ENCODE results near the gene DENND1A. TPM values are rescaled to one million over a fixed set of nuclear protein-coding genes. Genes with fewer than 3 reads are reported as not detected.

DENND1A gene
- total RNA-seq, 1 experiment from 2014 or later = 19.7 TPM

DNA sequence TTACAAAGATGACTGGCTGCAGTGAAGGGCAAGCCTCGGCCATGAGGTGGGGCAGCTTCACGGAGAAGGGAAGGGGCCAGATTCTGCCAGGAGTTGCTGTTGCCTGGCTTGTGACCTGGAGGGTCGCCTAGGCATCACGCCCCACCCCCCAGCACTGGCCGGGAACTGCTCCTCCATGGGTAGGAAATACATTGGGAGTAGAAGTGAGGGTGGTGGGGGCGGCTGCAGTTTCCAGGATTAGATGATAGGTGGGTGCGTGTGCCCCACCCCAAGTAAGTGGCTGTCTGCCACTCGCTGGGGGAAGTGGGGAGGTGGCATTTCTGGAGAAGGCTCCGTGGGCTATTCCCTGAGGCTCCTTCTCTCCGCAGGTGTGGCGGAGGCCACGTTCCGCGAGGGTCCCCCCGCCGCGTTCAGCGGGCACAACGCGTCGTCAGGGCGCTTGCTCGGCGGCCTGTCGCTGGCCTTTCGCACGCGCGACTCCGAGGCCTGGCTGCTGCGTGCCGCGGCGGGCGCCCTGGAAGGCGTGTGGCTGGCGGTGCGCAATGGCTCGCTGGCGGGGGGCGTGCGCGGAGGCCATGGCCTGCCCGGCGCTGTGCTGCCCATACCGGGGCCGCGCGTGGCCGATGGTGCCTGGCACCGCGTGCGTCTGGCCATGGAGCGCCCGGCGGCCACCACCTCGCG is 557.0 kb downstream of the DENND1A start:
- Histone ChIP-seq H3K27ac (ENCODE audit: low read length) (no peak overlapping the region), H3K4me1 (ENCODE audit: control insufficient read depth, insufficient read depth, low read length) (no peaks in the 10 kb centered on the region; the same call in 1 of the 2 replicates), H3K4me3 (ENCODE audit: low read depth in 2 of 2, low read length in 2 of 2) (no peak overlapping the region), H3K9me3 (ENCODE audit: control insufficient read depth, insufficient read depth, low read depth, low read length) (no peaks in the 10 kb centered on the region), H3K36me3 (ENCODE audit: control insufficient read depth, insufficient read depth, low read length) (no peaks in the 10 kb centered on the region), H3K27me3 (ENCODE audit: control insufficient read depth, insufficient read depth, low read length) (no peaks in the 10 kb centered on the region)
- no peak for TF ChIP-seq POLR2AphosphoS5 (IDR thresholded peaks at IDR 0.05; ENCODE audit: low read depth, low read length)
- no peak for TF ChIP-seq SIN3A (IDR thresholded peaks at IDR 0.05; ENCODE audit: borderline replicate concordance, insufficient read depth, low read depth, low read length)
- TF ChIP-seq, protein P1, sequence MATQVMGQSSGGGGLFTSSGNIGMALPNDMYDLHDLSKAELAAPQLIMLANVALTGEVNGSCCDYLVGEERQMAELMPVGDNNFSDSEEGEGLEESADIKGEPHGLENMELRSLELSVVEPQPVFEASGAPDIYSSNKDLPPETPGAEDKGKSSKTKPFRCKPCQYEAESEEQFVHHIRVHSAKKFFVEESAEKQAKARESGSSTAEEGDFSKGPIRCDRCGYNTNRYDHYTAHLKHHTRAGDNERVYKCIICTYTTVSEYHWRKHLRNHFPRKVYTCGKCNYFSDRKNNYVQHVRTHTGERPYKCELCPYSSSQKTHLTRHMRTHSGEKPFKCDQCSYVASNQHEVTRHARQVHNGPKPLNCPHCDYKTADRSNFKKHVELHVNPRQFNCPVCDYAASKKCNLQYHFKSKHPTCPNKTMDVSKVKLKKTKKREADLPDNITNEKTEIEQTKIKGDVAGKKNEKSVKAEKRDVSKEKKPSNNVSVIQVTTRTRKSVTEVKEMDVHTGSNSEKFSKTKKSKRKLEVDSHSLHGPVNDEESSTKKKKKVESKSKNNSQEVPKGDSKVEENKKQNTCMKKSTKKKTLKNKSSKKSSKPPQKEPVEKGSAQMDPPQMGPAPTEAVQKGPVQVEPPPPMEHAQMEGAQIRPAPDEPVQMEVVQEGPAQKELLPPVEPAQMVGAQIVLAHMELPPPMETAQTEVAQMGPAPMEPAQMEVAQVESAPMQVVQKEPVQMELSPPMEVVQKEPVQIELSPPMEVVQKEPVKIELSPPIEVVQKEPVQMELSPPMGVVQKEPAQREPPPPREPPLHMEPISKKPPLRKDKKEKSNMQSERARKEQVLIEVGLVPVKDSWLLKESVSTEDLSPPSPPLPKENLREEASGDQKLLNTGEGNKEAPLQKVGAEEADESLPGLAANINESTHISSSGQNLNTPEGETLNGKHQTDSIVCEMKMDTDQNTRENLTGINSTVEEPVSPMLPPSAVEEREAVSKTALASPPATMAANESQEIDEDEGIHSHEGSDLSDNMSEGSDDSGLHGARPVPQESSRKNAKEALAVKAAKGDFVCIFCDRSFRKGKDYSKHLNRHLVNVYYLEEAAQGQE (IDR thresholded peaks at IDR 0.05; ENCODE audit: insufficient read depth in 1 of 2, low read depth in 2 of 2, low read length in 1 of 2) = no peak
- TF ChIP-seq TCF7L2 (IDR thresholded peaks at IDR 0.05; ENCODE audit: low read depth, low read length) = no peak
- TF ChIP-seq, protein P2, sequence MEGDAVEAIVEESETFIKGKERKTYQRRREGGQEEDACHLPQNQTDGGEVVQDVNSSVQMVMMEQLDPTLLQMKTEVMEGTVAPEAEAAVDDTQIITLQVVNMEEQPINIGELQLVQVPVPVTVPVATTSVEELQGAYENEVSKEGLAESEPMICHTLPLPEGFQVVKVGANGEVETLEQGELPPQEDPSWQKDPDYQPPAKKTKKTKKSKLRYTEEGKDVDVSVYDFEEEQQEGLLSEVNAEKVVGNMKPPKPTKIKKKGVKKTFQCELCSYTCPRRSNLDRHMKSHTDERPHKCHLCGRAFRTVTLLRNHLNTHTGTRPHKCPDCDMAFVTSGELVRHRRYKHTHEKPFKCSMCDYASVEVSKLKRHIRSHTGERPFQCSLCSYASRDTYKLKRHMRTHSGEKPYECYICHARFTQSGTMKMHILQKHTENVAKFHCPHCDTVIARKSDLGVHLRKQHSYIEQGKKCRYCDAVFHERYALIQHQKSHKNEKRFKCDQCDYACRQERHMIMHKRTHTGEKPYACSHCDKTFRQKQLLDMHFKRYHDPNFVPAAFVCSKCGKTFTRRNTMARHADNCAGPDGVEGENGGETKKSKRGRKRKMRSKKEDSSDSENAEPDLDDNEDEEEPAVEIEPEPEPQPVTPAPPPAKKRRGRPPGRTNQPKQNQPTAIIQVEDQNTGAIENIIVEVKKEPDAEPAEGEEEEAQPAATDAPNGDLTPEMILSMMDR (IDR thresholded peaks at IDR 0.05) = no peak
- intact Hi-C loops (cut with micrococcal nuclease; ENCODE audit: unreplicated experiment) (no loop called here), in situ Hi-C loops (cut with HindIII; ENCODE audit: low pct_unique_long_range_greater_than_20kb, low sequenced_read_pairs) (no loop called here)
- DNase-seq (ENCODE audit: low read depth, low spot score) = no peak
- BruUV-seq (replicated peaks) = no TSS peak
- ATAC-seq = no peak
- ChIA-PET CTCF (no interaction called here), POLR2A (no interaction called here)

DNA sequence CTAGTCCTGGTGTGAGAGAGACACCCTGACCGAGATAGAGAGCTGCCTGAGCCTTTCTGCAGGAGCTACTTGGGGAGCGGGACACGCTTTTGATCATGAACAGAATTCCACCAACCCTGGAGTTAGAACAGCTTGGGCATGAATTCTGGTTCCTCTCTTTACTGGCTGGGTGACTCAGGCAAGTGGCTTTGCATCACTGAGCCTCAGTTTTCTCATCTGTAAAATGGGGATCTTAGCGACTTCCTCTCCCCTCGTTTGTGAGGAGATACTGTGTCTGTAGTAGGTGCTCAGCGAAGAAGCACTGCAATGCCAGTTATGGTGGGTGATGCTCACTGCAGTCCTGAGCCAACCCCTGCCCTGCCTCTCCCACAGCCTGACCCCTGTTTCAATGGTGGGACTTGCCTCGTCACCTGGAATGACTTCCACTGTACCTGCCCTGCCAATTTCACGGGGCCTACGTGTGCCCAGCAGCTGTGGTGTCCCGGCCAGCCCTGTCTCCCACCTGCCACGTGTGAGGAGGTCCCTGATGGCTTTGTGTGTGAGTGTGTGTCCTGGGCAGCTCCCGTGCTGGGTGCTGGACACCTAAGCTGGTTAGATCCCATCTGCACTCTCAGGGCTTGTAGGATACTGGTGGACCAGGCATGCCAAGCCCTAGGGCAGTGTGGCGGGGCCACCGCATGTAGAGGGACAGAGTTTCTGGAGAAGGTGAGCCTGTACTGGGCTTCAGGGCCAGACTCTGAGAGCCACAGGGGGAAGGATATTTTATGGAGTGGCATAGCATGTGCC is 557.9 kb downstream of the DENND1A start:
- H3K4me1 ChIP-seq (ENCODE audit: control insufficient read depth, insufficient read depth, low read length) = no peaks in the 10 kb centered on the region
- CTCF ChIA-PET = interaction anchor here (0.5 kb wide), 1 partner anchor 429 kb away, joined by 4 read pairs; no protein-coding TSS in a partner anchor
- ATAC-seq (no peak), DNase-seq (ENCODE audit: low read depth, low spot score) (no peak)
- in situ Hi-C loops (cut with HindIII; ENCODE audit: low pct_unique_long_range_greater_than_20kb, low sequenced_read_pairs) (no loop called here), intact Hi-C loops (cut with micrococcal nuclease; ENCODE audit: unreplicated experiment) (no loop called here)
- POLR2A ChIA-PET = no interaction called here
- BruUV-seq (replicated peaks) = no TSS peak
- TF ChIP-seq SIN3A (IDR thresholded peaks at IDR 0.05; ENCODE audit: borderline replicate concordance, insufficient read depth, low read depth, low read length) (no peak), TCF7L2 (IDR thresholded peaks at IDR 0.05; ENCODE audit: low read depth, low read length) (no peak), POLR2AphosphoS5 (IDR thresholded peaks at IDR 0.05; ENCODE audit: low read depth, low read length) (no peak)
- TF ChIP-seq, protein P1 (IDR thresholded peaks at IDR 0.05; ENCODE audit: insufficient read depth in 1 of 2, low read depth in 2 of 2, low read length in 1 of 2) = no peak
- TF ChIP-seq, protein P2 (IDR thresholded peaks at IDR 0.05) = no peak
- no peak overlapping the region for H3K27ac ChIP-seq (ENCODE audit: low read length)
- H3K27me3 ChIP-seq (ENCODE audit: control insufficient read depth, insufficient read depth, low read length) = no peaks in the 10 kb centered on the region
- no peaks in the 10 kb centered on the region for H3K36me3 ChIP-seq (ENCODE audit: control insufficient read depth, insufficient read depth, low read length)
- H3K4me3 ChIP-seq (ENCODE audit: low read depth in 2 of 2, low read length in 2 of 2) = no peak overlapping the region
- H3K9me3 ChIP-seq (ENCODE audit: control insufficient read depth, insufficient read depth, low read depth, low read length) = no peaks in the 10 kb centered on the region
